Progenitor cell of endocrine pancreas (in vitro differentiated cells): ENCODE measurements around the gene SCN4B. TPM values are rescaled to one million over a fixed set of nuclear protein-coding genes. Genes with fewer than 3 reads are reported as not detected.

Experiments
- DNase-seq: peaks from one replicate; pipeline ENCODE4 v3.0.0; 2021; ENCODE audit warnings: low spot score; ENCODE audit not compliant: unreplicated experiment
- H3K27ac Mint-ChIP-seq: 2 replicates; pipeline ENCODE4 v1.8.0; 2021; ENCODE audit warnings: mild to moderate bottlenecking, moderate library complexity, mixed read lengths
- H3K27me3 Mint-ChIP-seq: 2 replicates; pipeline ENCODE4 v1.8.0; 2021; ENCODE audit warnings: mixed read lengths
- H3K36me3 Mint-ChIP-seq: 2 replicates; pipeline ENCODE4 v1.8.0; 2022; ENCODE audit warnings: mixed read lengths; ENCODE audit not compliant: insufficient read depth
- H3K4me1 Mint-ChIP-seq: 2 replicates; pipeline ENCODE4 v1.8.0; 2021; ENCODE audit warnings: low read depth, mixed read lengths
- H3K4me3 Mint-ChIP-seq: 2 replicates; pipeline ENCODE4 v1.8.0; 2021; ENCODE audit warnings: low read depth, mild to moderate bottlenecking, moderate library complexity, mixed read lengths
- H3K9me3 Mint-ChIP-seq: 2 replicates; pipeline ENCODE4 v1.8.0; 2021; ENCODE audit warnings: low read depth, mixed read lengths
- CTCF ChIP-seq: fragments of 200-600 bp; sonication (generic); IDR thresholded peaks from one replicate; pipeline ENCODE4 v1.5.0; 2021; ENCODE audit warnings: antibody characterized with exemption, mild to moderate bottlenecking; ENCODE audit not compliant: unreplicated experiment
- total RNA-seq: library from RNA; stranded (reverse); gene quantifications from 2 replicates; pipeline ENCODE4 v1.2.1, GENCODE V29; 2021

SCN4B gene
- total RNA-seq, 1 donor from 2014 or later, result not detected

- Mint-ChIP-seq H3K36me3 (no peaks in the 10 kb centered on the region), H3K4me3 (no peak overlapping the region), H3K9me3 (no peaks in the 10 kb centered on the region), H3K27me3 (peaks cover 20% of the 10 kb centered on the region), H3K4me1 (peaks cover under 1% of the 10 kb centered on the region), H3K27ac (no peak overlapping the region)
- no peak for TF ChIP-seq CTCF
- no peak for DNase-seq
Observed at GRCh38 chr11:118104491-118104890, 48.1 kb downstream of the SCN4B start.

DNA sequence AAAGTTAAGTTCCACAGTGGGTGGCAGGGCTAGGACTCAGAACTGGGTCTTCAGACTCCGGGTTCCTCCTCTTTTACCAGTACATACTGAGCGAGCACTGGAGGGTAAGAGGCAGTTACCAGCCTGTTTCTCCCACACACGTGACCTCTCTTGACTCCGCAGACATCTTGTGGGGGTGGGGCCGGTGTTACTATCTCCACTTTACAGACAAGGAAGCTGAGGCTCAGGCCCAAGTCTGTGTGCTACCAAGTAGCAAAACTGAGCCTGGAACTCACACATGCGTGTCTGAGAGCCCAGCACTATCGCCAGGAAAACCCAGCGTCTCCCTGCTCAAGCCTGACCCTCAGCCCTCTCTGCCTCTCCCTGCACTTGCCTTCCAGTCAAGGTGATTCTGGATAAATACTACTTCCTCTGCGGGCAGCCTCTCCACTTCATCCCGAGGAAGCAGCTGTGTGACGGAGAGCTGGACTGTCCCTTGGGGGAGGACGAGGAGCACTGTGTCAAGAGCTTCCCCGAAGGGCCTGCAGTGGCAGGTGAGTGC is 49.8 kb downstream of the SCN4B start:
- no peak for TF ChIP-seq CTCF
- no peak overlapping the region for H3K4me3 Mint-ChIP-seq
- no peaks in the 10 kb centered on the region for H3K9me3 Mint-ChIP-seq
- H3K36me3 Mint-ChIP-seq, result no peaks in the 10 kb centered on the region
- DNase-seq, result no peak
- H3K27me3 Mint-ChIP-seq, result peaks cover 23% of the 10 kb centered on the region
- peak overlapping the region; percentile 1 for H3K27ac Mint-ChIP-seq
- H3K4me1 Mint-ChIP-seq, result peaks cover 11% of the 10 kb centered on the region

- Mint-ChIP-seq H3K4me1 (peaks cover 20% of the 10 kb centered on the region), H3K9me3 (no peaks in the 10 kb centered on the region), H3K36me3 (no peaks in the 10 kb centered on the region), H3K4me3 (no peak overlapping the region), H3K27me3 (peaks cover 26% of the 10 kb centered on the region), H3K27ac (no peak overlapping the region)
- no peak for DNase-seq
- TF ChIP-seq CTCF, result no peak
Observed at GRCh38 chr11:118100691-118101232, 51.9 kb downstream of the SCN4B start.

GRCh38 chr11:118099838-118100556 is 52.6 kb downstream of the SCN4B start:
- DNase-seq, result no peak
- H3K36me3 Mint-ChIP-seq, result no peaks in the 10 kb centered on the region
- H3K4me3 Mint-ChIP-seq, result no peak overlapping the region
- no peaks in the 10 kb centered on the region for H3K9me3 Mint-ChIP-seq
- H3K27me3 Mint-ChIP-seq, result peaks cover 26% of the 10 kb centered on the region
- peaks cover 27% of the 10 kb centered on the region for H3K4me1 Mint-ChIP-seq
- no peak overlapping the region for H3K27ac Mint-ChIP-seq
- TF ChIP-seq CTCF, result no peak

GRCh38 chr11:118098996-118099837 is 53.4 kb downstream of the SCN4B start:
- Mint-ChIP-seq H3K36me3 (no peaks in the 10 kb centered on the region), H3K9me3 (no peaks in the 10 kb centered on the region), H3K4me3 (no peak overlapping the region), H3K27me3 (peaks cover 23% of the 10 kb centered on the region), H3K27ac (no peak overlapping the region), H3K4me1 (peaks cover 33% of the 10 kb centered on the region)
- no peak for TF ChIP-seq CTCF
- no peak for DNase-seq
